HS-27A (cell line): ENCODE results near the gene C1orf50.

ENCODE experiments used
- DNase-seq: peaks from one replicate; pipeline ENCODE4 v3.0.0-alpha.2; 2012; ENCODE audit warnings: low read depth, missing footprints

The C1orf50 gene

GRCh38 chr1:42759114-42759513, 7.9 kb upstream of the C1orf50 start:
- DNase-seq: no peak

- no peak for DNase-seq
Observed at GRCh38 chr1:42761567-42761966, 5.5 kb upstream of the C1orf50 start.

GRCh38 chr1:42762269-42762668, 4.8 kb upstream of the C1orf50 start:
- no peak for DNase-seq

GRCh38 chr1:42765269-42765668, 1.8 kb upstream of the C1orf50 start:
- DNase-seq: no peak

DNA sequence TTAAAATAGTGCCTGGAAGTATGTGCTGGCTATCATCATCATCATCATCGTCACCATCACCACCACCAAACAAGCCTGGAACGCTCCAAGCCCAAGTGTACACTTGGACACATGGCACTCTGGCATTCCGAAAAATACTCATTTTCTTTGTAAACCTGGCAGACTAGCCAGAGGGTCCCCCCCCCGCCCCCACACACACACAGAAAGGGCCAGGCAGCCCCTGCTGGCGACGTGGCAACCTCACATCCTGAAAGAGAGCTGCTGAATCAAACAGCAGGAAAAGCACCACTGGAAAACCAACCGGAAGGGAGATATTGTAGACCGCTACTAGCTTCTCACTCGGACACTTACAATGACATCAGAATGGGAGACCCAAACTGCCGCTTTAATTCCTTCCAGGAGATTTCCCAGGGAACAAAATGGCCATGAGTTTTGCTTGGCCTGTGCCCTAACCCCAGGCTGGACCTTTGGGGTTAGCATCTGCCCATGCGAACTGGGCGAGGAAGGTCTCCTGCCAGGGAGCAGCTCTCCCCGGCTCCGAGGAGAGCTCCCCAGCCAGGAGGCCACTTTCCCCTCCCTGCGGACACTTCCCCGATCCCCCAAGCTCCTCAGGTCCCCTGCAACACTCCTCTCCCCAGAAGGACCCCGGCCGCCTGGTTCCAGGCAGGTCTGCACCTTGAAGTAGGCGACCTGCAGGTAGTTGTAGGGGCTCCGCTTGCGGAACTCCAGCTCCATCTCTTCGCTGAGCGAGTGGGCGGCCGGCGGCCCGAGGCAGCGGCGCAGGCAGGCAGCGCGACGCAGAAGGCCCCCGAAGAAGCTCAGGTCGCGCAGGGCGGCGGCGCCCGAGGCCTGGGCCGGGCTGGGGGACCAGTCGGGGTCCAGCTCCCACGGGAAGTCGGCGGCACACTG, 963 bp upstream of the C1orf50 start:
- DNase-seq: peak; percentile 72

- no peak for DNase-seq
Observed at GRCh38 chr1:42767510-42768000, 506 bp downstream of the C1orf50 start.

DNA sequence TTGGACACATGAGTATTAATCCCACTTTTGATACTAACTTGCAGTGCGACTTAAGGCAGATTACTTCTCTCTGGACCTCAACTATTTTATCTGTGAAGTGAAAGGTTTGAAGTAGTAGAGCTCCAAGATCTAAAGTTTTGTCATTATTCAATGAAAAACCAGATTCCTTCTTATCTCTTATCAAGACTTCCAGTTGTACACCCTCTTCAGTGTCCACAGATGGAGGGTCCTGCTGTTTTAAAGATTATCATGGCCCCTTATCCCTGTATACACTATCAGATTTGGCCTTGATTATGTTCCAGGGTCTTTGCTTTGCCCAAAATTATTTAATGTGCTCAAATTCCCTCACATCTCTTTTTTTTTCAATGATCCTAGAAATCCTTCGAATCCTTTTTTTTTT, 1.1 kb downstream of the C1orf50 start:
- no peak for DNase-seq

GRCh38 chr1:42769811-42770210, 2.8 kb downstream of the C1orf50 start:
- DNase-seq: no peak

DNA sequence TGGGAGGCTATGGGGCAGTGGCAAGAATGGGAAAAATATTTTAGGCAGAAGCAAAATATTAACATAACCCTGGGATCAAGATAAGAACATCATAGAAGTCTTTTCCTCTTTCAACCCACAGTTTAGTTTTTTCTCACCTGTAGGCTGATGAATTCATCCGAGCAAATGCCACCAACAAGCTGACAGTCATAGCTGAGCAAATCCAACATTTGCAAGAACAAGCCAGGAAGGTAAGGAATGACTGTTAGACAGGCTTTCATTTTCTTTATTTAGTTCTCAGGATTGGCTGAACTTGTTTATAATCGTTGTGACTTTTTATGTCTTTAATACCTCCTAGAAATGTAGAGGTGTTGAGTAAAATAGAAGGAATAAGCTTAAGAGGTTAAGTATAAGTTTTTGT, 6.4 kb downstream of the C1orf50 start:
- no peak for DNase-seq

DNA sequence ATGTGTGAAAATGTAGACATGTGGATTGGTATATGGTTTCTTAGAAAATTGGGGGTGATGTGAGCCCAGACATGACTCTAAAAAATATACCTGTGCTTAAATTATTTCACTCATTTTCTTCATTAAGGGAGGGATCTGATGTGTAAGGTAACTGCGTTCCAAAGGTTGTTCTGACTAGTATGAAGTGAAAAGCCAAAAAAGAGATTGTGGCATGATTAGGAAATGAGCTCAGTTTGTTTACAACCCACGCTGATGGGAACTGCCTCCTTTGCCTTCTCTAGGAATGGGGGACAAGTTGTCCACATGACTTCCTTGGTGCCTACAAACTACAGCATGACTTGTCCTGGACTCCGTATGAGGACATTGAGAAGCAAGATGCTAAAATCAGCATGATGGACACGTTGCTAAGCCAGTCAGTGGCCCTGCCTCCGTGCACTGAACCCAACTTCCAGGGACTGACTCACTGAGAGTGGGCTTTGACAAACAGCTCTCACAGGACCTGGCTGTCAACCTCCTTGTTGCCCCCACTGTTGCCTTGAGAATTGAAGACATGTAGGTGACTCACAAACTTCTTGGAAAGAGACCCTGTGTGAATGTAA, 8.0 kb downstream of the C1orf50 start:
- DNase-seq: no peak

GRCh38 chr1:42776502-42776901, 9.5 kb downstream of the C1orf50 start:
- DNase-seq: no peak

DNA sequence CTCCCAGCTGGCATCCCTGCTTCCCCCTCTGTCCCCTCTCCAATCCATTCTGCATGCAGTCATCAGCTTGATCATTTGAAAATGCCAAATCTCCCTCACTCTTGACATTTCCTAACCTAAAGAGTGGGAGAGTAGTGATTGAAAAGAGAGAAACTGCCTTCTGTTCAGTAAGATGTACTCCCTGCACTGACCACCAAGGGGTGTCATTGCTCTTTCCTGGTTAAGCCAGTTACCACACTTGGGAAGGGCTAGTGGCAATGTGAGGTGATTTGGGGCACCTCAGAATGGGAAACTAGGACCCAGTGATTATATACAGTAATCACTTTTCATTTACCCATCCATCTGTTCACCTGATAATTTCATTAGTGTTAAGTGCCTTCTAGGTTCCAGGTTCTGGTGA, 10.8 kb downstream of the C1orf50 start:
- DNase-seq: no peak

- DNase-seq: no peak
Observed at GRCh38 chr1:42779725-42780124, 12.7 kb downstream of the C1orf50 start.

GRCh38 chr1:42780176-42780575, 13.1 kb downstream of the C1orf50 start:
- DNase-seq: no peak

GRCh38 chr1:42783092-42783491, 16.0 kb downstream of the C1orf50 start:
- no peak for DNase-seq

DNA sequence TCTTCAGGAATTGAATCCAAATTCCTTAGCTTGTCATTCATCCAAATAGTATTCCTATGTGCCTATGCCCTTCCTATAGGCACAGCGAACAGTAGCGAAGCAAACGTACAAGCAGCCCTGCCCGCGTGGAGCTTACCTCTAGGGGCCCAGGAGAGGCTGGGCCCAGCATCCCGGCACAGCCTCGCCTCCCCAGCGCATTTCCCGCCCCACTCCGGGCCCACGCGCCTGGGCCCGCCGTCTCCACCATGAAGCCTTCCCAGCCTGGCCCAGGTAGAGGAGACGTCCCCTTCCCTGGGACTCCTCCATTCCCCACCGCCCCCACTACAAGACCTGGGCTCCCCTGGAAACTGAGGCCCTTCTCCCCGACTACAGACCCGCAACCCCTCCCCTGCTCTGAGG, 17.5 kb downstream of the C1orf50 start:
- DNase-seq: no peak

GRCh38 chr1:42784946-42785693, 18.1 kb downstream of the C1orf50 start, which contains the start of gene TMEM269:
TMEM269 (plus strand) TSS chr1:42784991; CDS start chr1:42789894, 4,903 bp downstream.
- no peak for DNase-seq

DNA sequence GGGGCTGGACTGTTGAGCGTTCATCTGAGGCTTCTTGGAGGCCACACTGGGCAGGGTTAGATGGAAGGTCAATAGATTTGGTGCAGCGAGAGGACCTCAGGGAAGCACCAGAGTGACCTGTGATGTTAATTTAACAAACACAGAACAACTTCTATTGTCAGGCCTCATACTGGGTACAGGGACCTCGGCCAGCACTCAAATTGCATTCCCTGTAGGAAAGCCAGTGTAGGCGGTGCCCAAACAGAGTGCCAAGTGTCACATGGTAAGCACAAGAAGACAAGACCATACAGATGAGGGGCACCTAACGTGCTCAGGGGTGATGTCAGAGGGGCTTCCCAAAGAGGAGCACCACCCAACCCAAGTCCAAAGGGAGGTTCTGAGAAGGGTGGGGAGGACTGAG, 19.0 kb downstream of the C1orf50 start:
- DNase-seq: no peak

DNA sequence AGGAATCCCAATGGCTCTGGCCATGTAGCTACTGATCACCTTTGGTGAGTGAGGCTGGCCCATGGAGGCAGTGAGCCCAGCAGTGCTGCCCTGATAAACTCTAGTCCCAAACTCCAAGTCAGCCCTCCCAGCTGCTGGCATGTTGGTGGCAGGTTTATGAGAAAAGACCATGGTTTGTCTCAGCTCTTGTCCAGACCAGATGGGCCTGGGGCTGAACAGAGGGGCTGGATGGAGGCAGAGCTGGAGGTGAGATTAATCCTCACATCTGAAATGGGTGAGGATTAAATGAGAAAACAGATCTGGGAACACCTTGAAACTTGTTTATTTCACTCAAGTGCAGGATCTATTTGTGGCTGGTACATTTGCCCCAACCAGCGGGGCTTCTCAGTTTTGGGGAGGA, 21.0 kb downstream of the C1orf50 start:
- no peak for DNase-seq

DNA sequence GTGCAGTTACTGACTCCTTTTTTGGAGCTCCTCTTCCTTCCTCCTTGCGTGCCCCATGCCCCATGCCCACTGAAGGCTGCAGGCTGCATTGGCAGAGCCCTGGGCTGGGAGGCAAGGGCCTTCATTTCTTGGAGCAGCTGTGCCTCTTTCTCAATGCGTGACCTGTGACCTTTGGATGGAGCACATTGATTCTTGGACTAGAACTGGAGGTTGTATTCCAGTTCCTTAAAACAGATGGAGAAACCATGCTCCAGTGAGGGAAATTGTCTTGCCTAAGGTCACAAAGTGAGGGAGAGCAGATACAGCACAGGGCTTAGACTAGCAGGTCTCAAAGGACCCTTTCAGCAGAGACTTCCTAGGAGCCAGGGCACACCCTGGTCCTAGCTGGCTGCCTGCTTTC, 26.8 kb downstream of the C1orf50 start:
- no peak for DNase-seq

DNA sequence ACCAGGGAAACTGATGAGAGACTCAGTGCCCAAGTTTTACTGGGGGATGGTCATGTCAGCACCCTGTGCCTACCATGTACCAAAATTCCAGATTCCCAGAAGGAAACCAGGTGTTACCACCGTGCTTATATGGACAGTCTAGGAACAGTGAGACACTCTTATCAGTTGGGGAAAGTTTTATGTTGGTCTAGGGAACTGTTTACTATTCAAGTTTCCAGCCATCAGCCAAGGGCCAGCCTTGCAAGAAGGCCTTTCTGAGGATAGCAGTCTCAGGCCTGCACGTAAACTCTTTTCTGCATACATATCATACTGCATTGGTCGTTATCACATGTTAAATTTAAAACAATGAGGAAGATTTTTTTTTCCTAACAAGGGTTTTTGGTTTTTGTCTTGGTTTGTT, 30.4 kb downstream of the C1orf50 start:
- no peak for DNase-seq

DNA sequence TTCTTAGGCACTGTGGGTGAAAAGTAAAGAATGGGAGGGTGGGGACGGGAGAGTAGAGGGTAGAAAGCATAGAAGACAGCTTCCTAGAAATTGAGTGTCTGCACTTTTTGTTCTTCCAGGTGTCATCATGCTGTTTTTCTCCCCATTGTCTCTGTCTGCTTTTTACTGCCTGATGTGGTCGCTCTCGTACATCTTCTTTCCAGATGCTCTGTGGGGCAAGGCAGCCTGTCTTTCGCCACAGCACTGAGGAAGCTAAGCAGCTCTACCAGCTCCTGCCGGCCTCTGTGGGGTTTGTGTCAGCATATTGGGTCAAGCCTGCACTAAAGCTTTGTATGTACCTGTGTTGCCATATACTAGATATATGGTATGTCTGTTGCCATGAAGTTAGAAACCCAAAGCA, 30.9 kb downstream of the C1orf50 start:
- DNase-seq: no peak
